NCI-H2171 (cell line): Measurements from ENCODE around the gene CCDC13.

Experiments used
- DNase-seq: peaks from one replicate; lab custom pipeline; 2025; lab: John Stamatoyannopoulos, UW

Gene CCDC13

GRCh38 chr3:42752441-42752840 lies 20.6 kb downstream of the CCDC13 start:
- no peak for DNase-seq

GRCh38 chr3:42751609-42752008 lies 21.4 kb downstream of the CCDC13 start:
- no peak for DNase-seq

- DNase-seq = no peak
Measured at GRCh38 chr3:42750834-42751233, 22.2 kb downstream of the CCDC13 start.

- DNase-seq = no peak
Measured at GRCh38 chr3:42749753-42750231, 23.3 kb downstream of the CCDC13 start.

- no peak for DNase-seq
Measured at GRCh38 chr3:42749025-42749752, 23.9 kb downstream of the CCDC13 start.

GRCh38 chr3:42747581-42747980 lies 25.5 kb downstream of the CCDC13 start:
- DNase-seq = no peak

GRCh38 chr3:42746455-42747450 lies 26.3 kb downstream of the CCDC13 start:
- no peak for DNase-seq

- DNase-seq = no peak
Measured at GRCh38 chr3:42745776-42746454, 27.1 kb downstream of the CCDC13 start.

- DNase-seq = no peak
Measured at GRCh38 chr3:42745291-42745745, 27.7 kb downstream of the CCDC13 start.

GRCh38 chr3:42743204-42743995 lies 29.7 kb downstream of the CCDC13 start:
- no peak for DNase-seq

GRCh38 chr3:42742688-42743087 lies 30.4 kb downstream of the CCDC13 start:
- no peak for DNase-seq

- DNase-seq = no peak
Measured at GRCh38 chr3:42742259-42742658, 30.8 kb downstream of the CCDC13 start.

- DNase-seq = no peak
Measured at GRCh38 chr3:42741796-42742195, 31.3 kb downstream of the CCDC13 start.

GRCh38 chr3:42739401-42740158 lies 33.5 kb downstream of the CCDC13 start:
- no peak for DNase-seq

- no peak for DNase-seq
Measured at GRCh38 chr3:42736531-42736930, 36.5 kb downstream of the CCDC13 start.

GRCh38 chr3:42736081-42736480 lies 37.0 kb downstream of the CCDC13 start:
- DNase-seq = no peak

GRCh38 chr3:42735615-42736014 lies 37.4 kb downstream of the CCDC13 start:
- no peak for DNase-seq

- no peak for DNase-seq
Measured at GRCh38 chr3:42735019-42735418, 38.0 kb downstream of the CCDC13 start.

GRCh38 chr3:42734263-42734860 lies 38.7 kb downstream of the CCDC13 start:
- no peak for DNase-seq
